Measurements from ENCODE around the gene ECPAS. TPM values are rescaled to one million over a fixed set of nuclear protein-coding genes. Genes with fewer than 3 reads are reported as not detected.
A peak's percentile ranks its signal among the peaks of the same experiment; 100 is the strongest.
"Not testable (repeated sequence)": the region's sequence is repeated elsewhere in the genome, so short reads cannot be mapped to it uniquely, and the experiment has no call there.

ECPAS gene
- total RNA-seq, 1 donor from 2014 or later: 131 TPM

GRCh38 chr9:111352545-111352944 is 131.6 kb downstream of the ECPAS start:
- no peak for DNase-seq (ENCODE audit: low read depth)

GRCh38 chr9:111350556-111350955 is 133.6 kb downstream of the ECPAS start:
- DNase-seq (ENCODE audit: low read depth): no peak

DNA sequence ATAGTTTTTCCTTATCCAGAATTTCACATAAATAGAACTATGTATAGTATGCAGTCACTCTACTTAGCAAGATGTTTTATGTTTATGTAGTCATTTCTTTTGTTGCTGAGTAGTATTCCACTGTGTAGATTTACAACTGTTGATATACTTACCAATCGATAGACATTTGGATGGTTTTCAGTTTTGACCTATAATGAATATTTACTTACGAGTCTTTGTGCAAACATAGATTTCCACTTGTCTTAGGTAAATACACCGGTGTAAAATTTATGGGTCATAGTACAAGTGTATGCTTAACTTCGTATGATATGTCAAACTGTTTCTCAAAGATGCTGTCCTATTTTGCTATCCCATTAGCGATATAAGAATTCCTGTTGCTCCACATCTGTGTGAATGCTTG is 134.4 kb downstream of the ECPAS start:
- no peak for DNase-seq (ENCODE audit: low read depth)

GRCh38 chr9:111348821-111349271 is 135.3 kb downstream of the ECPAS start:
- peak; percentile 92 for DNase-seq (ENCODE audit: low read depth)

GRCh38 chr9:111334318-111334863 is 149.8 kb downstream of the ECPAS start:
- DNase-seq (ENCODE audit: low read depth): not testable (repeated sequence)

DNA sequence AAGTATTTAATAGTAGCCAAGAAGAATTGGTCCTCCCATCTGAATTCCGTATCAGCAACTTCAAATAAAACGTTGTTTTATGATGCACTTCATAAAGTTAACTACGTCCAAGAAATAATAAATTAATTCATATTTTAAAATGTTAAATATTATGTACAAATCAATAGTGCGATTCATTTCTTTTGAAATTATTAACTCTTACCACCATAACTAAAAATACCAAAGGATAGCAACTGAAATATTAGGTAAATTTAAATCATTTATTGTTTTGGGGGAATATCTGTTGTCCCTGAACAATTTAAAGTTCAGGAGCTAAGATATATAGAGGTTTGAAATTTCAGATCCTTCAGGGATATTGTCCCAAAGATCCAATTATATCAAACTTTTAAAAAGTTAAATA is 154.1 kb downstream of the ECPAS start, which contains the start of gene OR2K2:
OR2K2 (minus strand) TSS at position 101 of the 400 bp plus-strand sequence. CDS start 1,791 bp downstream, outside the sequence.
- DNase-seq (ENCODE audit: low read depth): no peak

DNA sequence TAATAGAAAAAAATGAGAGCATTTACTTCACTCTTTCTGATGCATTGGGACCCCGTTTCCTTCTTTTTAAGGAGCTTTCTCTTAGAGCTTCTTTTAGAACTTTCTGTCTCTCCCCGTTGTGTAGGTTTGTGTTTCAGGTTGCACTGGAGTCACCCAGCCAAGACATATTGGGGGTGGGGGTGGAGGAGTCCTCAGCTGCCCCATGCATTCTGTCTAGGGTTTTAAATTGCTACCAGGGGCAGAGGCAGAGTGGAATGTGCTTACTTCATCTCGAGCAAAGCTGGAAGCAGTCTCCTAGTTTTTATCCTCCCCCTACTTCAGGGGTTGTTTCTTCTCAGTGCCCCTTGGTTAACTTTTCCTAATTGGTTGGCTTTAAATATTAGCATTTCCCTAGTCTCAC is 163.6 kb downstream of the ECPAS start:
- peak; percentile 16 for DNase-seq (ENCODE audit: low read depth)

DNA sequence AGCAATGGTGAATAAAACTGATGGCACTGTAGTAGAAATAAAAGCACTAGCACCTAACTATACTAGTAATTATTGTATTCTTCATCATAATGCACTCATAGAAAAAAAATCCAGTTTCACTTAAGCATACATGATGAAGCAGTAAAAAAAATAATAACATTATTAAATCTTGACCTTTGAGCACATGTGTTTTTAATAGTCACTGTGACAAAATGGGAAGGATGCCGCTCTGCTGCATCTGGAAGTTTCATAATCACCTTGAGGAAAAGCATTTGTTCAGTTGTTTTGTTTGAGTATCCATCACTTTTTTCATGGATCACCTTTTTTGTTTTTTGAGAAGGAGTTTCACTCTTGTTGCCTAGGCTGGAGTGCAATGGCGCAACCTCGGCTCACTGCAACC is 167.4 kb downstream of the ECPAS start:
- no peak for DNase-seq (ENCODE audit: low read depth)

Other genes with a start within 250 kb of the ECPAS start
- gene OR2K2, start 154.2 kb downstream of the ECPAS start, total RNA-seq: not detected in 2 replicates
- 5.7 and 6.7 TPM in 2 replicates for gene ZNF483, start 40.8 kb upstream of the ECPAS start, total RNA-seq
- gene PTGR1, start 115.3 kb upstream of the ECPAS start, total RNA-seq: 106 and 167 TPM in 2 replicates
- gene DNAJC25, start 147.0 kb upstream of the ECPAS start, total RNA-seq: 12.2 and 20.2 TPM in 2 replicates
- 114 and 126 TPM in 2 replicates for gene GNG10, start 177.2 kb upstream of the ECPAS start, total RNA-seq